HL-60/S4 treated with phorbol 12-myristate 13-acetate at 8.2 ng/mL for 4 days and 3 days (cell line): ENCODE measurements around the gene SLC44A5.
"Not testable (repeated sequence)": the region's sequence is repeated elsewhere in the genome, so short reads cannot be mapped to it uniquely, and the experiment has no call there.

ENCODE experiments used
- in situ Hi-C: fragments of 300-500 bp; cut with MboI; formaldehyde crosslinking; loops from 2 replicates; pipeline ENCODE4 v1.15.0; 2022; ENCODE audit warnings: low sequenced_read_pairs

The SLC44A5 gene

GRCh38 chr1:75203415-75204277 is 407.3 kb downstream of the SLC44A5 start:
- in situ Hi-C loops = no loop called here

GRCh38 chr1:75202751-75203150 is 408.2 kb downstream of the SLC44A5 start:
- in situ Hi-C loops = no loop called here

- in situ Hi-C loops = no loop called here
Observed at GRCh38 chr1:75198761-75199160, 412.2 kb downstream of the SLC44A5 start.

GRCh38 chr1:75198163-75198562 is 412.8 kb downstream of the SLC44A5 start:
- in situ Hi-C loops = no loop called here

DNA sequence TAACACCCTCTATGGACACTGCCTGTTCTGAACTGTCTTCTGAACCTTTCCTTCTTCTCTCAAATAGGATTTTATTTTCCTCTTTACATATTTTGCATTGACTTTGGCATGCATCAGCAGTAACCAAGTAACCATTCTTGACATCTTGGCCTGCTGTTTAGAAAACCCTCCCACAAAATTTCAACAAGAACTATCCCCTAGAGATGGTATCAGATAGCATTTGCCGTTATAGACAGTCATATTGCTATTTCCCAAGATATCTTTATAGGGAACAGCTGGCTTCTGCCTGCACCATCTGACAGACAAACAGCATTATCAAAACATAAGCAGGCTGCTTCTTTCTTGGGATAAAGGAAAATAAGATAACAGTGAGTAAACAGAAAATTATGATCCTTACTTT is 422.0 kb downstream of the SLC44A5 start:
- in situ Hi-C loops = no loop called here

DNA sequence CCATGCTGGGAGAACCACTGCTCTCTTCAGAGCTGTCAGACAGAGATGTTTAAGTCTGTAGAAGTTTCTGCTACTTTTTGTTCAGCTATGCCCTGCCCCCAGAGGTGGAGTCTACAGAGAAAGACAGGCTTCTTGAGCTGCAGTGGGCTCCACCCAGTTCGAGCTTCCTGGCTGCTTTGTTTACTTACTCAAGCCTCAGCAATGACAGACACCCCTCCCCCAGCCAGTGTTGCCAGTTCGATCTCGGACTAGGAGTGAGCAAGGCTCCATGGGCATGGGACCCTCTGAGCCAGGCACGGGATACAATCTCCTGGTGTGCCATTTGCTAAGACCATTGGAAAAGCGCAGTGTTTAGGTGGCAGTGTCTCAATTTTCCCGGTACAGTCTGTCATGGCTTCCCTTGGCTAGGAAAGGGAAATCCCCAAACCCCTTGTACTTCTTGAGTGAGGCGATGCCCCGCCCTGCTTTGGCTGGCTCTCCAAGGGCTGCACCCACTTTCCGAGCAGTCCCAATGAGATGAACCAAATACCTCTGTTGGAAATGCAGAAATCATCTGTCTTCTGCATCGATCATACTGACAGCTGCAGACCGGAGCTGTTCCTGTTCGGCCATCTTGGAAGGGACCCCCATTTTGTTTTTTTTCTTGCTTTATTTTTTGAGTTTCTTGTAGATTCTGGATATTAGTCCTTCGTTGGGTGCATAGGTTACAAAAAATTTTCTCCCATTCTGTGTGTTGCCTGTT is 429.5 kb downstream of the SLC44A5 start:
- in situ Hi-C loops = not testable (repeated sequence)

- in situ Hi-C loops = no loop called here
Observed at GRCh38 chr1:75174031-75174760, 436.7 kb downstream of the SLC44A5 start.

DNA sequence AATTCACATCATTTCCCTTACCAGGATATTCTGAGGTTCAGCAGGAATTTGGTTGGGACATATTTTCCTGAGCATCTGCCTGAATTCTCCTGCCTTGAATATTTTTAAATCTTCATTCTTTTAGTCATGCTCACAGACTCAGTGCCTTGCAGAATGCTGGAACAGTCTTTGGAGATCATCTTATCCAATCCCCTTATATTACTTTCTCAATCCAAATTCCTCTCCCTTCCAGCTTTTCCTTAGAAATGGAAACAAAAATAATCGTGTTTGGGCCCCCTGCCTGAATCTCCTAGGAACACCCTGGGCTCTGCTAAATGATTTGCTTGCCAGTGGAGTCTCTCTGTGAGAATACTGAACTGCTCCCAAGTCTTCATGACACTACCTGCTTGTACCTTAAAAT is 438.4 kb downstream of the SLC44A5 start:
- in situ Hi-C loops = no loop called here

- in situ Hi-C loops = no loop called here
Observed at GRCh38 chr1:75171876-75172275, 439.0 kb downstream of the SLC44A5 start.

GRCh38 chr1:75170981-75171380 is 439.9 kb downstream of the SLC44A5 start:
- in situ Hi-C loops = no loop called here

DNA sequence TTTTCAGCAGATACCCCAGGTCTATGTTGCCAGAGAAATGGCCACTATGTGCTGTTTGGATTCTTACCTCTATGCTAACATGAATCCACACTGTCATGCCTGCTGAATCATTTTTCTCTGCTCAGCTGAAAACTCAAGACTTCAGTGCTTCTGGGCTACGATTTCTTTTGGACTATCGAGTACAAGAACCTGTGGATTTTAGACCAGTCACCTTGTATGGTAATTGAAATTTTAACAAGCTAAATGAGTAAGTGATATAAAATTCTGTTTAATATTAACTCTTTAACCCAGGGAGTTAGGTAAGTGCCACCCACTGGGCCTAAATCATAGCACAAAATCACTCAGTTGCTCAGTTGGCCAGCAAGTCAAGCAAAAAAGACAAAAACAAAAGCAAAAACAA is 440.9 kb downstream of the SLC44A5 start:
- in situ Hi-C loops = no loop called here

GRCh38 chr1:75166821-75167220 is 444.1 kb downstream of the SLC44A5 start:
- in situ Hi-C loops = no loop called here

DNA sequence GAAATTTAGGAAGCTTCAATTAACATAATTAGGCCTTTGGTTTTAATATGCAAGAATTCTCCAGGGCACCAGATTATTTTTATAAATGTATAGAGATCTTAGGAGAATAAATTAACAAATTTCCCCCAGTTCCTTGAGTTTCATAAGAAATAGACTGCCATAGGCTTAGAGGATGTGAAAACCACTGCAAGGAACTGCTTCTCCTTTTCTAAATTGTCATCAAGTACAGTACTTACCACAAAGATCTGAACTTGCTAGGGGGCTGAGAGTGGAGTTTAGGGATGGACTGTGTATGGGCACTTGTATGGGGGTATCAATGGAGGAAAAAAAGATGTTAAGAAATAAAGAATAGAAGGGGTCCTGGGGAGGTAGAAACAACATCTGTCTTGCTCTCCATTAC is 445.6 kb downstream of the SLC44A5 start:
- in situ Hi-C loops = no loop called here

GRCh38 chr1:75159154-75159553 is 451.8 kb downstream of the SLC44A5 start:
- in situ Hi-C loops = no loop called here
